Brain microvascular endothelial cell (primary cell): ENCODE measurements around the gene CCDC54.

Source experiments
- DNase-seq: peaks from one replicate; pipeline ENCODE4 v3.0.0-alpha.2; 2020
- H3K27ac ChIP-seq: fragments of 250-450 bp; sonication (Bioruptor Pico); 2 replicates; pipeline ENCODE4 v1.5.1; 2020; ENCODE audit warnings: mild to moderate bottlenecking, moderate library complexity
- H3K27me3 ChIP-seq: fragments of 250-450 bp; sonication (Bioruptor Pico); replicated peaks from 2 replicates; pipeline ENCODE4 v1.5.1; 2020; ENCODE audit warnings: mild to moderate bottlenecking
- H3K36me3 ChIP-seq: fragments of 250-450 bp; sonication (Bioruptor Pico); replicated peaks from 2 replicates; pipeline ENCODE4 v1.5.1; 2020; ENCODE audit warnings: mild to moderate bottlenecking
- H3K4me3 ChIP-seq: 2 replicates; pipeline ENCODE4 v1.5.1; 2011; ENCODE audit warnings: low read depth, mild to moderate bottlenecking, control low read depth, low read length, moderate library complexity
- in situ Hi-C: cut with HindIII; loops from 2 replicates; pipeline ENCODE4 v1.10.0; 2017; ENCODE audit warnings: low sequenced_read_pairs, low pct_ligation_motif_present
- TF ChIP-seq, protein P1 (sequence below): IDR thresholded peaks from 2 replicates; pipeline ENCODE4 v1.5.1; 2011; ENCODE audit warnings: low read depth, mild to moderate bottlenecking, moderate library complexity, low read length, control low read depth, inconsistent platforms; ENCODE audit errors: missing control alignments

CCDC54 gene

DNA sequence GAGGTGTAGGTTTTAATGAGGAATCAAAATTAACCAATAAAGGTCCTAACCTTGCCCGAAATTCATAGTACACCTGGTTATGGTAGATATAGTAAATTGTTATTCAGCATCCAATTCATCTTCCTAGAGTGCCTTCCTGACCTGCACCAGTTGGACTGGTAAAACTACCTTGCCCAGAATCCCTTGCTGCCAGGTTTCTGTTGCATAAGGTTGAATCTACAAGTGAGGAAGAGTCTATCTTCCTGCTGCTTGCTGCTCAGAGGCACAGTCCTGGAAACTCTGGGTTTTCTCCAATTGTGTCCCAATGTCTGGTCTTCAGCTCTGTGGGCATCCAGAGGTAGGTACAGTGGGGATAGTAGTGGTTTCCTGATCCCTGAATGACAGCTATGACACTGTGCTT, 17.3 kb downstream of the CCDC54 start:
- H3K4me3 ChIP-seq: no peak overlapping the region
- TF ChIP-seq, protein P1, sequence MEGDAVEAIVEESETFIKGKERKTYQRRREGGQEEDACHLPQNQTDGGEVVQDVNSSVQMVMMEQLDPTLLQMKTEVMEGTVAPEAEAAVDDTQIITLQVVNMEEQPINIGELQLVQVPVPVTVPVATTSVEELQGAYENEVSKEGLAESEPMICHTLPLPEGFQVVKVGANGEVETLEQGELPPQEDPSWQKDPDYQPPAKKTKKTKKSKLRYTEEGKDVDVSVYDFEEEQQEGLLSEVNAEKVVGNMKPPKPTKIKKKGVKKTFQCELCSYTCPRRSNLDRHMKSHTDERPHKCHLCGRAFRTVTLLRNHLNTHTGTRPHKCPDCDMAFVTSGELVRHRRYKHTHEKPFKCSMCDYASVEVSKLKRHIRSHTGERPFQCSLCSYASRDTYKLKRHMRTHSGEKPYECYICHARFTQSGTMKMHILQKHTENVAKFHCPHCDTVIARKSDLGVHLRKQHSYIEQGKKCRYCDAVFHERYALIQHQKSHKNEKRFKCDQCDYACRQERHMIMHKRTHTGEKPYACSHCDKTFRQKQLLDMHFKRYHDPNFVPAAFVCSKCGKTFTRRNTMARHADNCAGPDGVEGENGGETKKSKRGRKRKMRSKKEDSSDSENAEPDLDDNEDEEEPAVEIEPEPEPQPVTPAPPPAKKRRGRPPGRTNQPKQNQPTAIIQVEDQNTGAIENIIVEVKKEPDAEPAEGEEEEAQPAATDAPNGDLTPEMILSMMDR: no peak
- no peak for DNase-seq
- no peak overlapping the region for H3K27ac ChIP-seq
- H3K27me3 ChIP-seq: no peaks in the 10 kb centered on the region
- no peaks in the 10 kb centered on the region for H3K36me3 ChIP-seq
- in situ Hi-C loops: no loop called here

DNA sequence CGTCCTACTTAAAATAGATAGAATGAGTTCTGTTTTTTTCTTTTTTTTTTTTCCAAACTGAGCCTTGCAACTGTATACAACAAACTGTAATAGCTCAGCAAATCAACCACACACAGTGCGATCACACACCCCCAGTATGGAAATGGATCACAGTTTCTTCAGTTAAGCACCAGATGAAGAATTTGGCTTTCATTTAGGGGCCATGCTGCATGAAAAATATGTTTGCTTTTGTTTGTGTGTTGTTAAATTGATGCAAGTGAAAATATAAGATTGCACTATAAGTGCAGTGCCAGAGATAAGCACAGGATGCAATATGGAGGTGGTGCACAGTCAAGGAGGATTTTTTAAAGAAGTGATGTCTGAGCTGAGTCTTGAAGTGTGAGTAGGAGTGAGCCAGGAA, 17.8 kb downstream of the CCDC54 start:
- DNase-seq: no peak
- no peaks in the 10 kb centered on the region for H3K27me3 ChIP-seq
- TF ChIP-seq, protein P1: no peak
- in situ Hi-C loops: no loop called here
- no peak overlapping the region for H3K27ac ChIP-seq
- H3K36me3 ChIP-seq: no peaks in the 10 kb centered on the region
- no peak overlapping the region for H3K4me3 ChIP-seq

DNA sequence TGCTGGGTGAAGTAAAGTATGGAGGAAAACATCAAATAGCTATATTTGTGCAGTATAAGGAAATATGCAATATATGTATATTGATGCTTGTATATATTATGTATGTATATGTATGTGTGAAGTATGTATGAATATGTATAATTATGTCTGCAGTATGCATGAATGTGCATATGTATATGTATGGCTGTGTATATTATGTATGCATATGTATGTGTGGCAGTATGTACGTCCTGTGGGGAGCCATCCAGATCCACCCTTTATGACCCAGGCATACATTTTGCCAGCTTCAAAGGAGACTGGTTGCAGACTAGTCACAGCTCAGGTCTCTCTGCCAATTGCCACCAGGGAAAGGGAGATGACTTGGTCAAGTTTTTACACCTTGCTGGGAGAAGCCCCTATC, 24.1 kb downstream of the CCDC54 start:
- DNase-seq: no peak
- TF ChIP-seq, protein P1: no peak
- Histone ChIP-seq H3K27me3 (no peaks in the 10 kb centered on the region), H3K4me3 (no peak overlapping the region), H3K27ac (no peak overlapping the region), H3K36me3 (no peaks in the 10 kb centered on the region)
- in situ Hi-C loops: no loop called here

DNA sequence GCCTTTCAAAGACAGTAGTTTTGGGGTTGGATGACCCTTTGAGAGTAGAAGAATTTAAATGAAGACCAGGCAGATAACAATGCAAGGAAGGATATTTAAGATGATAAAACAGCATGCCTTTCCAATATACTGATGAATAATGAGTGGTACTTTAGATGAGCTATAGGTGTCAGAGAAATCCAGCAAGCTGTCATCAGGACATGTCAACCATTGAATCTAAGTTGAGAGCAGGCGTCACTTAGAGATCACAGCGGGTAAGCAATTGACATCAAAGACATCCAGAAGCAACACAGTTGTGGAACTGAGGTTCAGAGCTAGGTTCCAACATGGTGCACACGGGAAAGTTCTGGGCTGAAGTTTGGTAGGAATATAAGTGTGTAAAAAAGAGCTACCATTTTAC, 25.0 kb downstream of the CCDC54 start:
- TF ChIP-seq, protein P1: no peak
- in situ Hi-C loops: no loop called here
- no peaks in the 10 kb centered on the region for H3K36me3 ChIP-seq
- no peaks in the 10 kb centered on the region for H3K27me3 ChIP-seq
- no peak overlapping the region for H3K4me3 ChIP-seq
- H3K27ac ChIP-seq: no peak overlapping the region
- no peak for DNase-seq

DNA sequence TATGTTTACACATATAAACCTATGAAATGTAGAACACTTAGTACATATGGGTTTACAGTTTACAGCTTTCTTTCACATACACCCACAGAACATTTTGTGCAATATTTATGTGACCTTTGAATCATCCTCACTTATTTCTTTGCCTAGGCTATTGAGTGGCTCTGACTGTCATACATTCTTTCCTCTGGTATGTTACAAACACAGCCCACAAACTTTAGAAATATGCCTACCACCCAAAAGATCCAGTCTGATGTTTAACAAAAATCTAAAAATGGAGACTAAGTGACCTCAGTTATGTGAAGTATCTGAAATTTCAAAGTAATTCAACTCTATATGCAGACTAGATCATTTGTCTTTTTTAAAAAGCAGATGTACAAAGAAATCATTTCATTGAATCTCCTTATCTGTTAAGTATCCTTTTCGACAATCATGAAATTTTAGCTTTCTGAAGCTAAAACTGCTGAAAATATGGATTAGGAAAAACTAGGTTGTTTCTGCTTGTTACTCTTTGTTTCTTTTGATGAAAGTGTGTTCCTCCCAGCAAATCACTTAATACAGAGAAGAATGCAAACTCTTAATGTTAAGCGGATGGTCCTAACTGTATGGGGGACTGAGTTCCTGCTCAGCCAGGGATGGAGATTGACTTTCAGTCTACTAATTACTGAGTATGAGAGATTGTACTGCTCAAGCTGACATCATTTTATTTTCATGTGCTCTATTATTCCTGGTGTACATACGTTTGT, 27.7 kb downstream of the CCDC54 start:
- H3K27me3 ChIP-seq: no peaks in the 10 kb centered on the region
- in situ Hi-C loops: no loop called here
- no peaks in the 10 kb centered on the region for H3K36me3 ChIP-seq
- TF ChIP-seq, protein P1: no peak
- H3K4me3 ChIP-seq: no peak overlapping the region
- peak; percentile 48 for DNase-seq
- H3K27ac ChIP-seq: peak overlapping the region; percentile 61

DNA sequence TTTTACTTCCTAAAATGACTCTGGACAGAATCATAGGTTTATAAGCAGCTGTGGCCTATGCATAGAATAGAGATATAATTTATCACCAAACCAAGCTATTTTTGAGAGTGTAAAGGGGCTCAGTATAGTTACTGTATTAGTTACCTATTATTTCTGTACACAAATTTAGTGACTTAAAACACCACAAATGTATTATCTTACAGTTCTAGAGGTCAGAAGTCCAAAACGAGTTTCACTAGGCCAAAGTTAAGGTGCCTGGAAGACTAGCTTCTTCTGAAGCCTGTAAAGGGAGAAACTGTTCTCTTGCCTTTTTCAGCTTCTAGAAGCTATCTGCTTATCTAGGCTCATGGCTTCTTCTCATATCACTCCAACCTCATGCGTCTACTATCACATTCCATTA, 30.1 kb downstream of the CCDC54 start:
- in situ Hi-C loops: no loop called here
- Histone ChIP-seq H3K4me3 (no peak overlapping the region), H3K27ac (no peak overlapping the region), H3K36me3 (no peaks in the 10 kb centered on the region), H3K27me3 (no peaks in the 10 kb centered on the region)
- TF ChIP-seq, protein P1: no peak
- no peak for DNase-seq
